WTC11 (cell line): ENCODE measurements around the gene RAET1G. TPM values are rescaled to one million over a fixed set of nuclear protein-coding genes. Genes with fewer than 3 reads are reported as not detected.

Experiments
- ATAC-seq: fragments of 200-7000 bp; cut with Tn5 transposase; 2 replicates; pipeline ENCODE4 v1.10.0; 2021; ENCODE audit warnings: mild to moderate bottlenecking, moderate library complexity
- CTCF ChIA-PET: fragments of 300-600 bp; sonication (Branson Sonifier 250); formaldehyde crosslinking; loops from one replicate; lab custom pipeline; 2021; ENCODE audit warnings: antibody characterized with exemption; lab: Charles Lee
- POLR2A ChIA-PET: fragments of 350-600 bp; sonication (Branson Sonifier 250); formaldehyde crosslinking; loops from one replicate; lab custom pipeline; 2021; ENCODE audit warnings: antibody characterized with exemption; lab: Charles Lee
- DNase-seq: peaks from one replicate; pipeline ENCODE4 v3.0.0; 2021; ENCODE audit warnings: low spot score
- H3K27ac Mint-ChIP-seq: 2 replicates; pipeline ENCODE4 v1.8.0; 2021; ENCODE audit warnings: mixed read lengths
- H3K27me3 Mint-ChIP-seq: 2 replicates; pipeline ENCODE4 v1.8.0; 2021; ENCODE audit warnings: low read depth, mild to moderate bottlenecking, moderate library complexity, mixed read lengths
- H3K36me3 Mint-ChIP-seq: 2 replicates; pipeline ENCODE4 v1.8.0; 2021; ENCODE audit warnings: mixed read lengths
- H3K4me1 Mint-ChIP-seq: 2 replicates; pipeline ENCODE4 v1.8.0; 2022; ENCODE audit warnings: mixed read lengths
- H3K4me3 Mint-ChIP-seq: 2 replicates; pipeline ENCODE4 v1.8.0; 2021; ENCODE audit warnings: mild to moderate bottlenecking, moderate library complexity, mixed read lengths
- H3K9me3 Mint-ChIP-seq: 2 replicates; pipeline ENCODE4 v1.8.0; 2021; ENCODE audit warnings: mixed read lengths
- ATF1 ChIP-seq: sonication (generic); formaldehyde crosslinking; IDR thresholded peaks from 2 replicates; pipeline ENCODE4 v1.8.1; 2023; ENCODE audit warnings: mild to moderate bottlenecking, moderate library complexity, missing genetic modification reagents
- FOXP1 ChIP-seq: sonication (generic); formaldehyde crosslinking; IDR thresholded peaks from 2 replicates; pipeline ENCODE4 v1.8.0; 2022; ENCODE audit warnings: missing genetic modification reagents, mild to moderate bottlenecking, moderate library complexity, borderline replicate concordance
- NFE2L1 ChIP-seq: sonication (generic); formaldehyde crosslinking; IDR thresholded peaks from 2 replicates; pipeline ENCODE4 v1.8.1; 2023; ENCODE audit warnings: missing genetic modification reagents
- PRRX2 ChIP-seq: fragments of 250-450 bp; sonication (Bioruptor Pico); IDR thresholded peaks from 2 replicates; pipeline ENCODE4 v1.8.0; 2021; ENCODE audit warnings: mild to moderate bottlenecking
- RORB ChIP-seq: fragments of 250-450 bp; sonication (Bioruptor Pico); IDR thresholded peaks from 2 replicates; pipeline ENCODE4 v1.9.0; 2021; ENCODE audit warnings: mild to moderate bottlenecking
- SMAD4 ChIP-seq: sonication (generic); formaldehyde crosslinking; IDR thresholded peaks from 2 replicates; pipeline ENCODE4 v1.8.0; 2022; ENCODE audit warnings: mild to moderate bottlenecking, missing genetic modification reagents
- TCF7 ChIP-seq: sonication (generic); formaldehyde crosslinking; IDR thresholded peaks from 2 replicates; pipeline ENCODE4 v1.8.0; 2022; ENCODE audit warnings: mild to moderate bottlenecking, low read depth, missing genetic modification reagents, moderate library complexity
- TEAD1 ChIP-seq: sonication (generic); formaldehyde crosslinking; IDR thresholded peaks from 2 replicates; pipeline ENCODE4 v1.8.0; 2022; ENCODE audit warnings: mild to moderate bottlenecking, missing genetic modification reagents
- total RNA-seq: library from RNA; stranded (reverse); gene quantifications from 3 replicates; pipeline ENCODE4 v1.2.3, GENCODE V29; 2021
- TF ChIP-seq, protein P1 (sequence below): sonication (generic); formaldehyde crosslinking; IDR thresholded peaks from 2 replicates; pipeline ENCODE4 v1.8.1; 2022; ENCODE audit warnings: low read depth, mild to moderate bottlenecking, moderate library complexity, missing genetic modification reagents, borderline replicate concordance
- TF ChIP-seq, protein P2 (sequence below): fragments of 250-450 bp; sonication (Bioruptor Pico); IDR thresholded peaks from 2 replicates; pipeline ENCODE4 v1.9.0; 2021; ENCODE audit warnings: mild to moderate bottlenecking, borderline replicate concordance
- TF ChIP-seq, protein P3 (sequence below): sonication (generic); formaldehyde crosslinking; IDR thresholded peaks from 2 replicates; pipeline ENCODE4 v1.8.1; 2023; ENCODE audit warnings: mild to moderate bottlenecking, missing genetic modification reagents, moderate library complexity
- TF ChIP-seq, protein P4 (sequence below): fragments of 250-450 bp; sonication (Bioruptor Pico); IDR thresholded peaks from 2 replicates; pipeline ENCODE4 v1.8.0; 2021; ENCODE audit warnings: mild to moderate bottlenecking
- TF ChIP-seq, protein P5 (sequence below): sonication (generic); formaldehyde crosslinking; IDR thresholded peaks from 2 replicates; pipeline ENCODE4 v1.8.0; 2022; ENCODE audit warnings: missing genetic modification reagents

RAET1G gene
- total RNA-seq, 1 experiment from 2014 or later = not detected

DNA sequence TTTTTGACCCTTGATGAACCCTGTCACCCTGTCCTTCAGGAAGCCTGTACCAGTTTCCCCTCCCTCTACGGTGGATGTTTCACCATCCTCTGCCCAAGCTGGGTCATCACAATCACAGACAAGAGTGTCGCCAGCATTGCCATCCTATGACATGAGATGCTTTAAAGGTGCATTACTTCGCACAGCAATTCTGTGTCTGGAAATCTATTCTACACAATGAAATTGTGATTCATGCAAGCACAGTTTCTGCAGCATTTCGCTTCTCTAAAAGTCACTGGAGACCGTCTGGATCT, 16.4 kb upstream of the RAET1G start (continued):
- TF ChIP-seq, protein P1, sequence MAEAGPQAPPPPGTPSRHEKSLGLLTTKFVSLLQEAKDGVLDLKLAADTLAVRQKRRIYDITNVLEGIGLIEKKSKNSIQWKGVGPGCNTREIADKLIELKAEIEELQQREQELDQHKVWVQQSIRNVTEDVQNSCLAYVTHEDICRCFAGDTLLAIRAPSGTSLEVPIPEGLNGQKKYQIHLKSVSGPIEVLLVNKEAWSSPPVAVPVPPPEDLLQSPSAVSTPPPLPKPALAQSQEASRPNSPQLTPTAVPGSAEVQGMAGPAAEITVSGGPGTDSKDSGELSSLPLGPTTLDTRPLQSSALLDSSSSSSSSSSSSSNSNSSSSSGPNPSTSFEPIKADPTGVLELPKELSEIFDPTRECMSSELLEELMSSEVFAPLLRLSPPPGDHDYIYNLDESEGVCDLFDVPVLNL (CRISPR knock-in tag) = no peak
- no peak for TF ChIP-seq TEAD1 (CRISPR knock-in tag)
- TF ChIP-seq, protein P2, sequence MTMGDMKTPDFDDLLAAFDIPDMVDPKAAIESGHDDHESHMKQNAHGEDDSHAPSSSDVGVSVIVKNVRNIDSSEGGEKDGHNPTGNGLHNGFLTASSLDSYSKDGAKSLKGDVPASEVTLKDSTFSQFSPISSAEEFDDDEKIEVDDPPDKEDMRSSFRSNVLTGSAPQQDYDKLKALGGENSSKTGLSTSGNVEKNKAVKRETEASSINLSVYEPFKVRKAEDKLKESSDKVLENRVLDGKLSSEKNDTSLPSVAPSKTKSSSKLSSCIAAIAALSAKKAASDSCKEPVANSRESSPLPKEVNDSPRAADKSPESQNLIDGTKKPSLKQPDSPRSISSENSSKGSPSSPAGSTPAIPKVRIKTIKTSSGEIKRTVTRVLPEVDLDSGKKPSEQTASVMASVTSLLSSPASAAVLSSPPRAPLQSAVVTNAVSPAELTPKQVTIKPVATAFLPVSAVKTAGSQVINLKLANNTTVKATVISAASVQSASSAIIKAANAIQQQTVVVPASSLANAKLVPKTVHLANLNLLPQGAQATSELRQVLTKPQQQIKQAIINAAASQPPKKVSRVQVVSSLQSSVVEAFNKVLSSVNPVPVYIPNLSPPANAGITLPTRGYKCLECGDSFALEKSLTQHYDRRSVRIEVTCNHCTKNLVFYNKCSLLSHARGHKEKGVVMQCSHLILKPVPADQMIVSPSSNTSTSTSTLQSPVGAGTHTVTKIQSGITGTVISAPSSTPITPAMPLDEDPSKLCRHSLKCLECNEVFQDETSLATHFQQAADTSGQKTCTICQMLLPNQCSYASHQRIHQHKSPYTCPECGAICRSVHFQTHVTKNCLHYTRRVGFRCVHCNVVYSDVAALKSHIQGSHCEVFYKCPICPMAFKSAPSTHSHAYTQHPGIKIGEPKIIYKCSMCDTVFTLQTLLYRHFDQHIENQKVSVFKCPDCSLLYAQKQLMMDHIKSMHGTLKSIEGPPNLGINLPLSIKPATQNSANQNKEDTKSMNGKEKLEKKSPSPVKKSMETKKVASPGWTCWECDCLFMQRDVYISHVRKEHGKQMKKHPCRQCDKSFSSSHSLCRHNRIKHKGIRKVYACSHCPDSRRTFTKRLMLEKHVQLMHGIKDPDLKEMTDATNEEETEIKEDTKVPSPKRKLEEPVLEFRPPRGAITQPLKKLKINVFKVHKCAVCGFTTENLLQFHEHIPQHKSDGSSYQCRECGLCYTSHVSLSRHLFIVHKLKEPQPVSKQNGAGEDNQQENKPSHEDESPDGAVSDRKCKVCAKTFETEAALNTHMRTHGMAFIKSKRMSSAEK (CRISPR knock-in tag) = no peak
- TF ChIP-seq ATF1 = no peak
- TF ChIP-seq, protein P3, sequence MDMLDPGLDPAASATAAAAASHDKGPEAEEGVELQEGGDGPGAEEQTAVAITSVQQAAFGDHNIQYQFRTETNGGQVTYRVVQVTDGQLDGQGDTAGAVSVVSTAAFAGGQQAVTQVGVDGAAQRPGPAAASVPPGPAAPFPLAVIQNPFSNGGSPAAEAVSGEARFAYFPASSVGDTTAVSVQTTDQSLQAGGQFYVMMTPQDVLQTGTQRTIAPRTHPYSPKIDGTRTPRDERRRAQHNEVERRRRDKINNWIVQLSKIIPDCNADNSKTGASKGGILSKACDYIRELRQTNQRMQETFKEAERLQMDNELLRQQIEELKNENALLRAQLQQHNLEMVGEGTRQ (CRISPR knock-in tag) = no peak
- TF ChIP-seq, protein P4, sequence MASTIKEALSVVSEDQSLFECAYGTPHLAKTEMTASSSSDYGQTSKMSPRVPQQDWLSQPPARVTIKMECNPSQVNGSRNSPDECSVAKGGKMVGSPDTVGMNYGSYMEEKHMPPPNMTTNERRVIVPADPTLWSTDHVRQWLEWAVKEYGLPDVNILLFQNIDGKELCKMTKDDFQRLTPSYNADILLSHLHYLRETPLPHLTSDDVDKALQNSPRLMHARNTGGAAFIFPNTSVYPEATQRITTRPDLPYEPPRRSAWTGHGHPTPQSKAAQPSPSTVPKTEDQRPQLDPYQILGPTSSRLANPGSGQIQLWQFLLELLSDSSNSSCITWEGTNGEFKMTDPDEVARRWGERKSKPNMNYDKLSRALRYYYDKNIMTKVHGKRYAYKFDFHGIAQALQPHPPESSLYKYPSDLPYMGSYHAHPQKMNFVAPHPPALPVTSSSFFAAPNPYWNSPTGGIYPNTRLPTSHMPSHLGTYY (CRISPR knock-in tag) = no peak
- no peak for TF ChIP-seq SMAD4 (CRISPR knock-in tag)
- TF ChIP-seq, protein P5, sequence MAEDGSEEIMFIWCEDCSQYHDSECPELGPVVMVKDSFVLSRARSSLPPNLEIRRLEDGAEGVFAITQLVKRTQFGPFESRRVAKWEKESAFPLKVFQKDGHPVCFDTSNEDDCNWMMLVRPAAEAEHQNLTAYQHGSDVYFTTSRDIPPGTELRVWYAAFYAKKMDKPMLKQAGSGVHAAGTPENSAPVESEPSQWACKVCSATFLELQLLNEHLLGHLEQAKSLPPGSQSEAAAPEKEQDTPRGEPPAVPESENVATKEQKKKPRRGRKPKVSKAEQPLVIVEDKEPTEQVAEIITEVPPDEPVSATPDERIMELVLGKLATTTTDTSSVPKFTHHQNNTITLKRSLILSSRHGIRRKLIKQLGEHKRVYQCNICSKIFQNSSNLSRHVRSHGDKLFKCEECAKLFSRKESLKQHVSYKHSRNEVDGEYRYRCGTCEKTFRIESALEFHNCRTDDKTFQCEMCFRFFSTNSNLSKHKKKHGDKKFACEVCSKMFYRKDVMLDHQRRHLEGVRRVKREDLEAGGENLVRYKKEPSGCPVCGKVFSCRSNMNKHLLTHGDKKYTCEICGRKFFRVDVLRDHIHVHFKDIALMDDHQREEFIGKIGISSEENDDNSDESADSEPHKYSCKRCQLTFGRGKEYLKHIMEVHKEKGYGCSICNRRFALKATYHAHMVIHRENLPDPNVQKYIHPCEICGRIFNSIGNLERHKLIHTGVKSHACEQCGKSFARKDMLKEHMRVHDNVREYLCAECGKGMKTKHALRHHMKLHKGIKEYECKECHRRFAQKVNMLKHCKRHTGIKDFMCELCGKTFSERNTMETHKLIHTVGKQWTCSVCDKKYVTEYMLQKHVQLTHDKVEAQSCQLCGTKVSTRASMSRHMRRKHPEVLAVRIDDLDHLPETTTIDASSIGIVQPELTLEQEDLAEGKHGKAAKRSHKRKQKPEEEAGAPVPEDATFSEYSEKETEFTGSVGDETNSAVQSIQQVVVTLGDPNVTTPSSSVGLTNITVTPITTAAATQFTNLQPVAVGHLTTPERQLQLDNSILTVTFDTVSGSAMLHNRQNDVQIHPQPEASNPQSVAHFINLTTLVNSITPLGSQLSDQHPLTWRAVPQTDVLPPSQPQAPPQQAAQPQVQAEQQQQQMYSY (CRISPR knock-in tag) = no peak
- TF ChIP-seq TCF7 = no peak
- no peak for TF ChIP-seq RORB (CRISPR knock-in tag)
- no peak for TF ChIP-seq NFE2L1 (CRISPR knock-in tag)
- TF ChIP-seq, all 79 proteins: peak for 0

DNA sequence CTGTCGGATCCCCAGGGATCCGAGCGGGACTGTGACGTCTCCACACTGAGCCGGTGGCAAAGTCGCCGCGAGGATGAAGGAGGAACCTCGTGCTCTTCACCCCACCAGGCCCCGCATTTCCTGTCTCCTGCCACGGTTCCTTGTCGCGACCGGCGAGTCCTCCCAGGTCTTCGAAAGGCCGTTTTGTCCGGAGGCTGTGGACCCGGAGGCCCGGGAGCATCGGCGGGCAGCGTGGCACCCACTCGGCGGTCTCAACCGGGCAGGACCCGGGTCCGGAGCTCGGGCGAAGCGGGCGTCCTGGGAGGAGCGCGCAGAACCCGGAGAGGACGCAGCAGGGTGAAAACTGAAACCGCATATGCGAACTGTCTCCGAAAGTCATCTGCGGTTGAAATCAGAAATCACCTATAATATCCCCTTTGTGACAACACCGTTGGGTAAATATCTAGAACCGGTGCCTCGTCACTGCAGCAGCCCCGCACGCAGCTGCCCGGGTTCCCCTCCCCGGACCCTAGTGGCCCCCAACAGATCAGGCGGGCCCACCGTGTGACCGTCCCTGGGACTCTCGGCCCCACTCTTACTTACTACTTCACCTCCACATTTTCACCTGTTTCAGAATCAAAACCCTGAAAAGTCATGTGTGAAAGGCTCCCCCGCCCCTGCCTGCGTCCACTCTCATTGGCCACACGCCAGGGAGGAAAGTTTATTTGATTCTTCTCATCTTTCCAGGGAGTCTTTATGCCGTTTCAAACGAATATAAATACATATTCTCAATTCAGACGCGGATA, 15.8 kb upstream of the RAET1G start:
- Mint-ChIP-seq H3K27ac (no peak overlapping the region), H3K4me1 (peaks cover 11% of the 10 kb centered on the region), H3K4me3 (peak overlapping the region; percentile 57), H3K36me3 (0 out of 2 replicates have a peak, but pooled peaks cover 4% of the 10 kb centered on the region), H3K27me3 (peaks cover 100% of the 10 kb centered on the region), H3K9me3 (no peaks in the 10 kb centered on the region)
- no peak for ATAC-seq
- ChIA-PET CTCF (interaction anchor here (2.5 kb wide), 1 partner anchor 78 kb away, joined by 7 read pairs; no protein-coding TSS in a partner anchor), POLR2A (no interaction called here)
- TF ChIP-seq PRRX2 (CRISPR knock-in tag) (no peak), FOXP1 (CRISPR knock-in tag) (peak; percentile 61; the same call in 1 of the 2 replicates)
- no peak for DNase-seq
